Breast epithelium (tissue), 3 donors: ENCODE results near the gene PC.

Experiments used
- POLR2A ChIP-seq: fragments of 450-650 bp; IDR thresholded peaks from one replicate; pipeline ENCODE4 v1.6.1; 2016; ENCODE audit warnings: antibody characterized with exemption, mild to moderate bottlenecking, moderate library complexity
- TF ChIP-seq, protein P1 (sequence below), 3 donors: fragments of 450-650 bp; IDR thresholded peaks; one replicate each; pipeline ENCODE4 v1.5.1; 2016 to 2017; ENCODE audit warnings: antibody characterized with exemption in 3 of 3, mild to moderate bottlenecking in 3 of 3, moderate library complexity in 3 of 3

DNA sequence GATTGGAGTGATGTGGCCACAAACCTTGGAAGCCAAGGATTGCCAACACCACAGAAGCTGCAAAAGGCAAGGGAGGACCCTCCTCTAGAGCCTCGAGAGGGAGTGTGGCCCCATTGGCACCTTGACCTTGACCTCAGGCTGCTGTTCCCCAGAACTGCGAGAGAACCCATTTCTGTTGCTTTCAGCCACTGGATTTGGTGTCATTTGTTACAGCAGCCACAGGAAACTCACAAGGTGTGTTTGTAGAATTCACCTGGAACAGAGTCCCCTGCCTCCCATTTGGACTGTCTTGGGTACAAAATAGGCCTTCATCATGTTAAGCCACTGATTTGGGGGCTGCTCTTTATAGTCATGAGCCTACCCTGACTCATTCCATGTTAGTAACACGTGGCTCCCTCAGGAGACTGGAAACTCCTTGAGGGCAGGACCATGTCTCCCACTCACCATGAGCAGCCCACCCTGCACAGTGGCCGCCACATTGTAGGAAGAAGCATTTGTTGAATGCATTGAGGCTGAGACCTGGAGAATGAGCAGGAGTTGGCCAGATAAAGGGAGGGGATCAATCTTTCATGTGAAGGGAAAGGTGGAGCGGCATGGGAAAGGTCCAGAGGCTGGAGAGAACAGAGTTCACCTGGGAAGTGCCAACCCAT is 25.2 kb upstream of the PC start:
- TF ChIP-seq, protein P1, sequence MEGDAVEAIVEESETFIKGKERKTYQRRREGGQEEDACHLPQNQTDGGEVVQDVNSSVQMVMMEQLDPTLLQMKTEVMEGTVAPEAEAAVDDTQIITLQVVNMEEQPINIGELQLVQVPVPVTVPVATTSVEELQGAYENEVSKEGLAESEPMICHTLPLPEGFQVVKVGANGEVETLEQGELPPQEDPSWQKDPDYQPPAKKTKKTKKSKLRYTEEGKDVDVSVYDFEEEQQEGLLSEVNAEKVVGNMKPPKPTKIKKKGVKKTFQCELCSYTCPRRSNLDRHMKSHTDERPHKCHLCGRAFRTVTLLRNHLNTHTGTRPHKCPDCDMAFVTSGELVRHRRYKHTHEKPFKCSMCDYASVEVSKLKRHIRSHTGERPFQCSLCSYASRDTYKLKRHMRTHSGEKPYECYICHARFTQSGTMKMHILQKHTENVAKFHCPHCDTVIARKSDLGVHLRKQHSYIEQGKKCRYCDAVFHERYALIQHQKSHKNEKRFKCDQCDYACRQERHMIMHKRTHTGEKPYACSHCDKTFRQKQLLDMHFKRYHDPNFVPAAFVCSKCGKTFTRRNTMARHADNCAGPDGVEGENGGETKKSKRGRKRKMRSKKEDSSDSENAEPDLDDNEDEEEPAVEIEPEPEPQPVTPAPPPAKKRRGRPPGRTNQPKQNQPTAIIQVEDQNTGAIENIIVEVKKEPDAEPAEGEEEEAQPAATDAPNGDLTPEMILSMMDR (IDR thresholded peaks at IDR 0.05): no peak
- no peak for TF ChIP-seq POLR2A
